GM10266 (cell line): ENCODE data around the gene BCL2L13.

Experiments
- DNase-seq: peaks from one replicate; pipeline ENCODE4 v3.0.0; 2012; ENCODE audit errors: extremely low spot score
- TF ChIP-seq, protein P1 (sequence below): IDR thresholded peaks from 2 replicates; pipeline ENCODE4 v1.5.1; 2012; ENCODE audit warnings: mild to moderate bottlenecking, low read depth; ENCODE audit not compliant: control insufficient read depth, insufficient read depth; ENCODE audit errors: missing control alignments

BCL2L13 gene

DNA sequence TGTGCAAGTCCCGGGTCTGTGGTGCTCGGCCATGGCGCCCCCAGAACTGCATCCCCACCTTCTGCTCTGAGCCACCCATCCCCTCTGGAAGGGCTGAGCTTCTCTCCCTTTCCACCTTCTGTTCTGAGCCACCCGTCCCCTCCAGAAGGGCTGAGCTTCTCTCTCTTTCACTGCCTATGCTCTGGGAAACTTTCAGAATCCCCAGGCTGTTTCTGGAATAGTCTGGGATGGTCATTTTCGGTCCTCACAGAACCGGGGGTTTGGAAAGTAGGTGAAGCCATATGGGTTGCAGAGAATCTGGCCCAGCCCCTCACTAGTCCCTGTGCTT is 139.1 kb downstream of the BCL2L13 start:
- DNase-seq, result no peak
- TF ChIP-seq, protein P1, sequence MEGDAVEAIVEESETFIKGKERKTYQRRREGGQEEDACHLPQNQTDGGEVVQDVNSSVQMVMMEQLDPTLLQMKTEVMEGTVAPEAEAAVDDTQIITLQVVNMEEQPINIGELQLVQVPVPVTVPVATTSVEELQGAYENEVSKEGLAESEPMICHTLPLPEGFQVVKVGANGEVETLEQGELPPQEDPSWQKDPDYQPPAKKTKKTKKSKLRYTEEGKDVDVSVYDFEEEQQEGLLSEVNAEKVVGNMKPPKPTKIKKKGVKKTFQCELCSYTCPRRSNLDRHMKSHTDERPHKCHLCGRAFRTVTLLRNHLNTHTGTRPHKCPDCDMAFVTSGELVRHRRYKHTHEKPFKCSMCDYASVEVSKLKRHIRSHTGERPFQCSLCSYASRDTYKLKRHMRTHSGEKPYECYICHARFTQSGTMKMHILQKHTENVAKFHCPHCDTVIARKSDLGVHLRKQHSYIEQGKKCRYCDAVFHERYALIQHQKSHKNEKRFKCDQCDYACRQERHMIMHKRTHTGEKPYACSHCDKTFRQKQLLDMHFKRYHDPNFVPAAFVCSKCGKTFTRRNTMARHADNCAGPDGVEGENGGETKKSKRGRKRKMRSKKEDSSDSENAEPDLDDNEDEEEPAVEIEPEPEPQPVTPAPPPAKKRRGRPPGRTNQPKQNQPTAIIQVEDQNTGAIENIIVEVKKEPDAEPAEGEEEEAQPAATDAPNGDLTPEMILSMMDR, result no peak

GRCh38 chr22:17778412-17778976 is 139.9 kb downstream of the BCL2L13 start:
- no peak for DNase-seq
- TF ChIP-seq, protein P1, result no peak

DNA sequence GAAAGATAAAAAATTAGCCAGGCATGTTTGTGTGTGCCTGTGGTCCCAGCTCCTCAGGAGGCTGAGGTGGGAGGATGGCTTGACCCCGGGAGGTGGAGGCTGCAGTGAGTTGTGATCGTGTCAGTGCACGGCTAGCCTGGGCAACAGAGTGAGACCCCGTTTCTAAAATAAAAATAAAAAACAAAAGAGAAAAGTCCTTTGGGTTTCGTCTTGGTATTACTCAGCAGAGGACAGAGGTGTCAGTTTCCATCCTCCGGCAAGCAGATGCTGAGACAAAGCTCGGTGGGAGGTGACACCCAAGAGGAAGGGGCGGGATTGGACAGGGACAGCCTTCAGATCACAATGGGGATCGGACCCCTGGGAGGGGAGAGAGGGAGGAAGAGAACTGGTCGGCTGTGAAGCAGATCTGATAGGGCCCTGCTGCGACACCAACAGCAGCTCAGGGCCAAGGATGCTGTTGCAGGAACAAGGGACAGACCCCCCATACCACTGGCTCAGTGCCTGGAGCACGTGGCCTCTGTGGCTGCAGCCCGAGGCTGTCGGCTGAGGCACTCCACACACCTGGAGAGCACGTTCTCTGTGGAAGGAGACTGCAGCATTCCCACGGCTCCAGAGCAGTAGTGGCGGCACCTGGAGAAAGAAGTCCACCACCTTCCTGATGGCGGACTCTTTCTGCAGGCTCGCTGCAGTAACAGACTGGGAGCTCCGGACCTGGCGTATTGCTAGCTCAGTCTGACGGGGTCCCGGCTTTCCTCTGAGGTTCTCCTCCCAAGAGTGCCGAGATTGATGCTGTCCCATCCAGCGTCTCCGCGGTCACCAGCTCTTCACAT is 140.9 kb downstream of the BCL2L13 start:
- DNase-seq, result peak; percentile 86
- TF ChIP-seq, protein P1, result no peak

GRCh38 chr22:17780116-17780740 is 141.7 kb downstream of the BCL2L13 start:
- TF ChIP-seq, protein P1, result no peak
- no peak for DNase-seq
